Astrocyte of the cerebellum (primary cell): Measurements from ENCODE around the gene CCDC24.

Experiments
- DNase-seq: peaks from one replicate; pipeline ENCODE4 v3.0.0-alpha.2; 2011; ENCODE audit warnings: low read depth
- H3K4me3 ChIP-seq: 2 replicates; pipeline ENCODE4 v1.5.1; 2011; ENCODE audit warnings: mild to moderate bottlenecking, low read depth, low read length, moderate library complexity
- in situ Hi-C: cut with HindIII; loops from 2 replicates; pipeline ENCODE4 v1.10.0; 2017; ENCODE audit warnings: low sequenced_read_pairs
- TF ChIP-seq, protein P1 (sequence below): IDR thresholded peaks from 2 replicates; pipeline ENCODE4 v1.5.1; 2012; ENCODE audit warnings: low read length, low read depth, moderate library complexity, mild to moderate bottlenecking; ENCODE audit errors: missing control alignments

The CCDC24 gene

DNA sequence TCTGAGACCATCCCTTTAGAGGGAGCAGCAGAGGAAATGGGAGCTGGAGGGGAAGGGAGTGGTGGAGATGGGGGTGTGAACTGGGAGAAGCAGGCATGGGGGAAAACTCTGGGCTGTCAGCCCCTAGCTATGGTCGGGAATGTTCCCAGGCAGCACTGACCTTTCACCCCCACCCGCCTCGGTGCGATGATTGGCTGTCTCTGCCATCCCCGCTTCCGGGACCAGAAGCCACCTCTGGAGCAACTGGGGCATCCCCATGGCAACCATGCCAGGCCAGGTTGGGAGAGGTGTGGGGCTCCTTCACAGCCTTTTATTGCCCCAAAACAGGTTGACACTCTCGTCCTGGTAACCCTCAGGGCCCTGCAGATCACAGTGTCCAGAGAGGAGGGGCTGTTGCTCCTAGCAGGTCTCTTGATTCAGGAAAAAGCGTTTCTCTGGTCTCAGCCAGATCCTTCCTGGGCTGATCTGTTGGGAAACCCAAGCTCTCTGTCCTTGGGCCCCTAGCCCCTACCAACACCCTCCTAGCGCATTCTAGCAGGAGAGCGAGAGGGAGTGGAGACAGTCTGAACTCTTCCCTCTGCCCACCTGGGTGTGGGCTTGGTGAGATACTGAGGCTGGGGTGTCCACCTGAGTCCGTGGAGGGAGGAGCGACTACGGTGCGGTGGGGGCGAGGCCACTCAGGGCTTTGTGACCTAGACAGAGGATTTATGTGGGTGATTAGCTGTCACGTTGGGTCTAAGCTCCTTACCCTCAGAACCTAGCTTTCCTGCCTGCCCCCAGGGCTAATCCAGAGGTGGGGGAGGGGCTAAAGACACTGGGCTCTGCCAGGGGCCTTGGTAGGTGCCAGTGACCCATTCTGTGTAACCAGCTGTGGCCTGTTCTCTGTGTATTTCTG, 52.0 kb downstream of the CCDC24 start:
- DNase-seq = no peak
- TF ChIP-seq, protein P1, sequence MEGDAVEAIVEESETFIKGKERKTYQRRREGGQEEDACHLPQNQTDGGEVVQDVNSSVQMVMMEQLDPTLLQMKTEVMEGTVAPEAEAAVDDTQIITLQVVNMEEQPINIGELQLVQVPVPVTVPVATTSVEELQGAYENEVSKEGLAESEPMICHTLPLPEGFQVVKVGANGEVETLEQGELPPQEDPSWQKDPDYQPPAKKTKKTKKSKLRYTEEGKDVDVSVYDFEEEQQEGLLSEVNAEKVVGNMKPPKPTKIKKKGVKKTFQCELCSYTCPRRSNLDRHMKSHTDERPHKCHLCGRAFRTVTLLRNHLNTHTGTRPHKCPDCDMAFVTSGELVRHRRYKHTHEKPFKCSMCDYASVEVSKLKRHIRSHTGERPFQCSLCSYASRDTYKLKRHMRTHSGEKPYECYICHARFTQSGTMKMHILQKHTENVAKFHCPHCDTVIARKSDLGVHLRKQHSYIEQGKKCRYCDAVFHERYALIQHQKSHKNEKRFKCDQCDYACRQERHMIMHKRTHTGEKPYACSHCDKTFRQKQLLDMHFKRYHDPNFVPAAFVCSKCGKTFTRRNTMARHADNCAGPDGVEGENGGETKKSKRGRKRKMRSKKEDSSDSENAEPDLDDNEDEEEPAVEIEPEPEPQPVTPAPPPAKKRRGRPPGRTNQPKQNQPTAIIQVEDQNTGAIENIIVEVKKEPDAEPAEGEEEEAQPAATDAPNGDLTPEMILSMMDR = no peak
- no peak overlapping the region for H3K4me3 ChIP-seq
- in situ Hi-C loops = no loop called here

DNA sequence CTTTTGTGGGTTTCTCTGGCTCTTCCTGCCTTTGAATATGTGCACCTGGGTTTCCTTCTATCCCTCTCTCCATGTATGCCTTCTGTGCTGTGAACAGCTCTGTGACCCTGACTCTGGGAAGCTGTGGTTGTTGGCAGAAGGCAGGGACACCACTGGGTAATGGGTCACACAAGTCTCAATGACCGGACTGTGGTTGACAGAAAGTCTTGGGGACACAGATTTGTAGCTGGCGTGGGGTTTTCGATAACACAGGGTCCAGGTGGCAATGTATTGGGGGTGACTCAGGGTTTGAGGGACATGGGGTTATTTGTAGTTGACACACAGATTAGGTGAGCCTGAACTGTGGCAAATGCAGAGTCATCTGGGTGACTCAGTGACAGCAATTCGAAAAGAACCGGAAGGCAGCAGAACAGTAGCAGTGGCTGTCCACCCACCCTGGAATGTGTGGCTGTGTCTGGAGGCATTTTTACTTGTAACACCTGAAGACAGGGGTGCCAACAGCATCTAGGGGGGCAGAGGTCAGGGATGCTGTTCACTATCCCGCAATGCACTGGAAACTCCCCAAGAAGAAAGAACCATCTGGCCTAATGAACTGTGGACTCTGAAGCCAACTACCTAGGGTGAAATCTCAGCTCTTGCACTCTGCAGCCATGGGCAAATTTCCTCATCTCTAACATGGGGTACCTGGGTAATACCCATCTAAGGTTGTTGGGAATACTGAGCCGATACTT, 52.8 kb downstream of the CCDC24 start:
- DNase-seq = no peak
- in situ Hi-C loops = no loop called here
- TF ChIP-seq, protein P1 = no peak
- H3K4me3 ChIP-seq = no peak overlapping the region

DNA sequence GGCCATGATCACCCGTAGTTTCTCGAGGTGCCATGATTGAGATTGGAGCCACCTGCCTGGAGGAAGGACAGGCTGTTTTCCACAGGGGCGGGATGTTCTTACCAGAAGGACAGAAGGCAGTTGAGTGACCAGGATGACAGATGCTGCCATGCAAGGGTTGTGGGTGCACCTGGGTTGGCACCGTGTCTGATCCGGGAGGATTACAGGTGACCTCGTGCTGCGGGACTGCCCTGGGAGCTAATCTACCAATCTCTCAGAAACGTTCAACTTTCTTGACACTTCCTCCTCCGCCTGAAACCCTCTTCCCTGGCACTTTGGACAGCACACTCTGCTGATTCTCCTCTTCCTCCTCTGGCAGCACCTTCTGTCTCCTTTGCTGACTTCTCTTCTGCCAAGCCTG, 53.7 kb downstream of the CCDC24 start:
- in situ Hi-C loops = no loop called here
- no peak for DNase-seq
- TF ChIP-seq, protein P1 = no peak
- H3K4me3 ChIP-seq = no peak overlapping the region
